Activated naive CD4-positive, alpha-beta T cell (primary cell): ENCODE measurements around the gene ATP8A1.

Experiments
- DNase-seq, 4 experiments: peaks; one replicate each; lab custom pipeline; 2025; lab: John Stamatoyannopoulos, UW

ATP8A1 gene

DNA sequence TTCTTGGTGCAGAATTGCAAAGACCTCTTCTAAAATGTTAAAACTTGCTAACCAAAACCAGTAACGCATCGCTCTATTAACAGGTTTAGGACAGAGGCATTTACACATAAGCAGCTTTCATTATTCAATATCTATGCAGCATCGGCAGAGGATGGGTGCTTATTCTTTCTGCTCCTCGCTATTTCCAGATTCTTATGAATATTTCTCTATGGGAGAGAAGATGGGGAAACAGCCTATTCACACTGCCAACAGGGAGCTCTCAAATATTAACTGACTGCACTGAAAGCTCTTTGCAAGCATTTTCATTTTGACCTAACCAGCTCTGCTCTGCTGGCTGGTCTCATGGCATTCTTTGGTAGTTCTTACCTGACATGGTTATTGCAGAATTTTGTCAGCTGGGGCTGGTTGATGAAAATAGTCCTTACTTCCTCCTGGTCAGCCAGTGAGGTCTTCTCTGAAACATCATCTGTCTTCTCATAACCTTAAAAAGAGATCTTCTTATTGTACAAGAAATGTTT lies 30.2 kb downstream of the ATP8A1 start:
- DNase-seq: no peak

DNA sequence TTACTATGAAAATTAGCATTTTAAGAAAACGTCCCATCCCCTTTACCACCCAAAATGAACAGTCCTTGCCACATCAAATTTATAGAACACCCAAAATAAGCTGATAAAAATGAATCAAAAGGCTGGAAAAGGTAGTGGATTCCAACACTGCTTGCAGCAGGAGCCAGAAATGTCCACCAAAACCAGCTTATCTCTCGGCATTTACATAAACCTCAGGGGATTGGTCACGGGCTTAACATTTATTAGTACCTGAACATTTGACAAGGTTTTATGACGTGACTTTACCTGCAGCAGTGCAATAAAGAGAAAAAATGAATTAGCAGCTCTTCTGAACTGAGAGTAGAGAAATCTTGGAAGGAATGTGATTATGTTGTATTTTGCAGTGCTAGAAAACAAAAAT lies 31.6 kb downstream of the ATP8A1 start:
- no peak for DNase-seq

DNA sequence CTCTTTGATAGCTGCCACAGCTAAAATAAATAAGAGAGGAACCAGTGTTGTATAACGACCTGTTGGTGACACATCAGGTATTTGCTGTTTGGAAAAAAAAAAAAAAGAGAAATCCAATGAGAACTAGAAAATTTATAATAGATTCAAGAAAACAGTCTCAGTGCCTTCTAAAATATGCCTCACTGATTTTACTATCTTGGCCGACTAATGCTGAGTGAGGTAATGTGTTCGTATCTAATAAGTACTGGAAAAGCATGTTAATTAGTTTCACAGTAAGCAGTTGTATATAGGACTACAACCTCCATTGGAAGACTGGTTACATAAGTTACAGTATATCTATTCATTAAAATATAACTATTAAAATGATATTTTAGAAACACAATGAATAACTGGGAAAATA lies 32.4 kb downstream of the ATP8A1 start:
- no peak for DNase-seq

DNA sequence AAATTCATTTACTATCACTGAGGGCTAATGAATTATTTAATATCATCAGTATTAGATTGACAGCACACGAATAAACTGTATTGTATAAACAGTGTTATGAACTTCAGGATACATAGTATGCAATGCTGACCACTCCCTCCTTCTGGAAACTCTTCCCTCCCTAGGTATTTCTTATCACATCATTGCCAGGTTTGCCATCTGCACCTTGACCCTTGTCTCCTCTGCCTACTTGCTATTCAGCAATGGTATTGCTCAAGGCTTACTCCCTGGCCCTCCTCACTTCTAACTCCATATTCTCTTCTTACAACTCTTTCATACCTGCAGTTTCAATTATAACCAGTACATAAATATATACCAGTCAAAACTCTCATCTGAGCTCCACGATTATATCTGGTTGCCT lies 38.9 kb downstream of the ATP8A1 start:
- no peak for DNase-seq

DNA sequence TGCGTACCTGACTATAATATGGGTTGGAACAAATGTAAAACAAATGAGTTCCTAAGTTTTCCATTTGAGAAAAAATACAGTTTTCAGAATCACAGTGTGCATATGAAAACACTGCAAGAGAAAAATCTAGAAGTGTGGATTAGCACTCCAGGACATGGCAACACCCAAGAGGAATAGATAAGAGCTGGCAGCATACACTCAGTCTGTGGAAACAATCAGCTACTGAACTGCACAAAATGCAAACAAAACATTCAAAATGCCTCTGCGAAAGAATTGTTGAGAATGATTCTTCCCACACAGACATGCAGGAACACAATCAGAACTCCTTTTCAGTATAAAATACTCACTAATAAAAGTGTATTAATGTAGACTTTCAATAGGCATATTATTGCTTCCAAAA lies 39.9 kb downstream of the ATP8A1 start:
- DNase-seq: no peak

DNA sequence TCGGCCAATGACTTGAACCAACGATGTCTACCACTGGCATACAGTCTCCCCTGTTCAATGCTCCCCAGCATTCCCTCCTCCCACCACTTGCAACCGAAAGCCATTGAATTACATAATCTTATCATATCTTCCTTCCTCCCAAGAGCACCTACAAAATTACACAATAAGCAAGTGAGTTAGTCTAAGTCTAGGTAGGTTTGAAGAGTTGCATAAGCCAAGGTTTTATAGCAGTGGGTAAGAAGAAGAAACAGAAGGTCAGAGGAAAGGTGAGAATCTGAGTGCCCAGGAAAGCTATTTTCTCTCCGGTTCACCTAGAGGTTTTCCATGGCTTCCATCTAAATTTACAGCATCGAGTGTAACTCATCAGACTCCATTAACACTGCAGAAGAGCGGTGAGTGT lies 40.3 kb downstream of the ATP8A1 start:
- DNase-seq: no peak

DNA sequence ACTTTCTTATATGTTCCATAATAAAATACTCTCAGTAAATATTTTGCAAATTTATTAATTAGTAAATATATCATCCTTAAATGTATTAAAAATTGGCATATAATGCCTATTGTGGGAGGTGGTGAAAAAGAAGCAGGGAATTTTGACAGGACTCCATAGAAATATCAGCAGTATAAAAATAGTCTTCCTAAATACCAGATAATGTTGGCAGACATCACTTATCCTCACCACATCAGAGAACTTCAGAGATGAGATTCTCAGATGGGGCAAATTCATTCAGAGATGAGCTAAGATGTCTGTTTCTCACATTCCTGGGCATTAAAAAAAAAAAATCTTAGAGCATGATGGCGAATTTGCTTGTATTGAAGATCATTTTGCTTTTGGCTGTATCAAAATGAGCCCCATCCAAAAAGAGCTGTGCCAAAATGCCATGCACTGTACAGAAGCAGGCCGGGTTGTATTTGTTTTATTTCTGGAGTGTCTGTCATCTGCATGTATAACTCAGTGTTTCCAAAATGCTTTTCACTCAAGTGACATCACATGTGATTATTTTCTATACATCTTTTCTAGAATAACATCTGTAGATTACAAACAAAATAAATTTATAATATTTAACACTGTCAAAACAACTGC lies 41.7 kb downstream of the ATP8A1 start:
- DNase-seq: no peak

DNA sequence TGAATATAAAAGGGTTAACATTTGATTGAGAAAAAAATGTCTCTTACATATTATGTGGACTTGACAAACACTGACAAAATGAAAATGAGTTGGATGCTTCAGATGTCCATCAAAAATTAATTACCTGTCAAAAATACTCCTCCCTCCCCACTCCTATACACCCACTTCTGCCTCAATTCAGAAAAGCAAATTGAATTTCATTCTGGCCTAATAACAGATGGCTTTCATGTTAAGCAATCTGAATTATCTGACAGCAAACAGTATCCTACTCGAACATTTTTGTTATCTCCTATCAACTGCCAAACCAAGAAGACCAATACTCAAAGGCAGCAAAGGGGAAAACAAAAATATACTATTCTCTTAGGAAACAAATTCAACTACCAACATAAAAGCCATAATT lies 44.0 kb downstream of the ATP8A1 start:
- no peak for DNase-seq

DNA sequence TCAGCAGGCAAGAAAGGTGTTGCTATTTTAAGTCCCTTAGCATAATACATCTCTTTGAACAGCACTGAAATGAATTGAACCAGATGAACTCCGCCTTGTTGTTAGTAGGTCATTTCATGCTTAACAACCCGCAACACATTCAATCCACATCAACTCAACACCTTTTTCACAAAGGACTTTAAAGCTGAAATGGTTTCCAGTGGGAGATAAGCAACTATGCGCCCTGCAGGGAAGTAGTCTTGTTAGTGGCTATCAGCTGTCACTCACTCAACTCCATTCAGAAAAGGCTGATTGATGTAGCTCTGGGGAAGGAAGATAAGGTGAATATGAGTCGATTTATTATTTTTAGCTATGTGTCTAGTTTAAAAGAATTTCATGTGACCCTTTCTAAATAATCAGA lies 46.0 kb downstream of the ATP8A1 start:
- DNase-seq: no peak

DNA sequence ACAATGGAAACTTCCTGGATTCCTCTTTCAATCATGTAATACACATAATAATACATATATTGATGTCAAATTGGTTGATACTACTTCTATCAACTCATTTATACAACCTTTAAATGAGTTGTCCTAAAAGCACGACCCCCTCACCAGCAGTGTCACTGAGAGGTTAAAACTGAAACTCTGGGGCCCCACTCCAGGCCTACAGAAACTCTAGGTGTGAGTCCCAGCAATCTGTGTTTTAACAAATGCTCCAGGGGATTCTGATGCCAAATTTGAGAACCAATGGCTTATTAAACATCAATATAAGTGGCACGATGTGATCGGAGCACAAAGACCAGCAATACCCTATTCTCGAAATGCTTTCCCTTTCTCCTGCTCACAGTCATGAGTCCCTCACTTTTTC lies 47.9 kb downstream of the ATP8A1 start:
- no peak for DNase-seq

DNA sequence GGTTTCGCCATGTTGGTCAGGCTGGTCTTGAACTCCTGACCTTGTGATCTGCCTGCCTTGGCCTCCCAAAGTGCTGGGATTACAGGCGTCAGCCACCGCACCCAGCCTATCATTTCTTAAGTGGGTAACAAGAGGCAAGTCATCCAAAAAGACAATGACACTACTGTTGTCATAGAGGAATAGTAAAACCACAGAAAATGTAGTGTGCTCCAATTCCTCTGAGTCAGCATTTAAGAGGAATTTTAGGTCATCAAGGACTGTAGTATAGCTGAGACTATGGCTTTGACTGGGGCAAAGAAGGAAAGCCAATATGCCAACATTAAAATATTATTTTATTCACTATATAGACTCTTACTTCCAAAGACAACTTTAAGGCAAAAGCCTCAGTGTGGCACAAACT lies 48.4 kb downstream of the ATP8A1 start:
- no peak for DNase-seq

DNA sequence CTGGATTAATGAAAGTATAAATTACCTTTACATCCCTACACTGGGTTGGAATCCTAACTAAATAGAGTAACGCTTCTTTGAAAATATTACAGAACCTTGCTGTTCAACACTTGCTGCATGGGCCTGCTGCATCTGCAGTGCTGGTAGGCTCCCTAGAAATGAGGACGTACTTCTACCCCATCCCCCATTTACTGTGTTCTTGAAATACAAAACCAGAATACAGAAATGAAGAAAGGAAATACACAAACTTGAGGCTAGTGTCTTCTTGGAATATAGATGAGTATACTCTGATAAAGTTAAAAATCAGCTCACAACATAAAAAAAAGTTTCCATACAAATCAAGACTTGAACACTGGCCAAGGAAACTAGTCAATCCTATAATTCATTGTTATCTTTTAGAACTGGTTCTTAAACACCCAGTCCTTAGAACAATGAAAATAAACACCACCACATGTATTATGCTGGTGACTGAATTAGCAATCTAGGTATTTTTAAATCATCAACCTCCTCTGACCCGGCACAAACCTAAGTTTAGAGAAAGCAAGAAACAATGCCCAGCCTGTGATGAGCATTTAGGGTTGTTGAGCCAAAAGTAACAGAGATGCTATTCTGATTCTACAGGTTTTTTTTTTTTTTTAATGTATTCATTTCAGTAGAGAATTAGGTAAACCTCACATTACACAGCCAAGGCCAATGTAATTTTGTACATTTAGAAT lies 49.7 kb downstream of the ATP8A1 start:
- DNase-seq: no peak

DNA sequence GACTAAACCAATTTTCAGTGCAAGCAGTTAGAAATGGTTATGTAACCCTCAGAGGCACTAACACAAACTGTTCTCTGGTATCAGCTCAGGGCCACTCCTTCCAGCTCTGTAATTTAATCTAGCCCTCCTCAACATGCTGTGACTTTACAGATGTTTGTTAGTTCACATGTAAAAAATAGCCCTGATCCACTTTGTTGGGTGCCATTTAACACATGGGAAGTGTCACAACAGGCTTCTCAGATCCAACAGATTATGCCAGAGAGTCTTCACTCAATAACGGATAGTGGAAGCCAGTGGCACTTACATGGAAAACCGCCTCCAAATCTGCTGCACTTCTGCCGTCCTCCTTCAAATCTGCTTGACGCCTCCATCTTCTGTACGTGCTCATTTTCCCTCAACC lies 51.6 kb downstream of the ATP8A1 start:
- no peak for DNase-seq

DNA sequence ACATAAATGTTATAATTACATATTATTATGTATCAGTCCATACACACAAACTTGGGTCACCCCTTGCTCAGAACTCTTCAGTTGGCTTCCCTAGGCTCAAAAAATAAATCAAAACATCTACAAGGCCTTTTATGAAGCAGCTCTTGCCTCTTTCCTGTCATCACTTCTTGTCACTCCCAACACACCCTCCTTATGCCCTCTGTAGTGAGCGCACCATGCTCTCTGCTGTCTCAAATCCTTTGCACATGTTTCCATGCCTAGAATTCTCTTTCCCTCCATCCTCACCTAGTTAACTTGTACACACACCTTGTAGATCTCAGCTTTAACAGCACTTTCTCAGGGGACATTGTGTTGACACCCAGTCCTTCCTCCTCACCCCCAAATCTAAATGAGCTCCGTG lies 53.0 kb downstream of the ATP8A1 start:
- no peak for DNase-seq

DNA sequence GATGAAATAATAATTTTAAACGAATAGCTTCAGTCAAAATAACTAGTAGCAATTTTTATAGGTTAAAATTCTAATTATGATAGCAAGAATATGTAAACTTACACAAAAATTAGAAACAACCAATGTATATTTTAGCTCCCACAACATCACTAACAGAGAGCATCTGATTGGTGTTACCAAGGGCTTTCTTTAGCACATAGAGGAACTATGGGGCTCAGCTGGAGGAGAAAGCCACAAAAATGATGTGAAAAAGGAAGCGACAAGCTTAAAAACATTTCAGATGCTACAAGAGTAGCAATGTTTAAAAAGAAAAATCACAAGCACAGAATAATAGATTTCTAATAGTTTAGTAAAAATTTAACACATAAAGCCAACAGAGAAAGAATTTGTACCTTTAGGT lies 56.3 kb downstream of the ATP8A1 start:
- DNase-seq: no peak

DNA sequence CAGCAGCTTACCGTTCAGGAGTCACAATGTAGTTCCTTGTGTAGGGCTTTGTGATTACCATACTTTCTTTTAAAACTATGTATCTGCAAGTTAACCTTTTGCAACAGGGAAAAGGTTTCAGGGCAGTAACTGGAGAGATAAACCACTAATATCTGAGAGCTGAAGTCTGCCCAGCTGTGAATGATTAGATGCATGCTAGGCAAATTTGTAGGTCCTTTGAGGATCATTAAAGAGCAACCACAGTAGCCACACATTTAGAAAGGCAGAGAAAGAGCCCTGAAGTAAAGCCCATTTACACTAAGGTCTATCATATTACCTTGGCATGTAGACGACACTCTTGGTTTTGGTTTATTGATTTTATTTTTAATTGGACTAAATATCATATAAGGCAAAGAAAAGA lies 60.0 kb downstream of the ATP8A1 start:
- DNase-seq: no peak

DNA sequence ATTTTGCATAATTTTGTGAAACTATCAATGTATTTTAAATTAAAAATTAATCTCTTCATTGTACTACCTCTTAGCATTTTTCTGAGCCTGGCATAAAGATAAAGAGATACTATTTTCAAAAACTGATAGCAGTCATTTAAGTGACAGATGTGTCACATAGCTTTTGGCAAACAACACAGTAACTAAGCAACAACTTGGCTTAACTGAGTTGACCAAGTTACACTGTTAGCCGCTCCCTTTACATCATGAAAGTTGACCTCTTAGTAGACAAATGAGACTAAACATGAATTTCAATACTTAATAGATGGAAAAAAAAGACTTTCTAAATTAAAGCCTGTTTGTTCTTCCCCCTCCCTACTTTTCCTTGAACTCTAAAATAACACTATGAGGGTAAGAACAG lies 62.0 kb downstream of the ATP8A1 start:
- no peak for DNase-seq

DNA sequence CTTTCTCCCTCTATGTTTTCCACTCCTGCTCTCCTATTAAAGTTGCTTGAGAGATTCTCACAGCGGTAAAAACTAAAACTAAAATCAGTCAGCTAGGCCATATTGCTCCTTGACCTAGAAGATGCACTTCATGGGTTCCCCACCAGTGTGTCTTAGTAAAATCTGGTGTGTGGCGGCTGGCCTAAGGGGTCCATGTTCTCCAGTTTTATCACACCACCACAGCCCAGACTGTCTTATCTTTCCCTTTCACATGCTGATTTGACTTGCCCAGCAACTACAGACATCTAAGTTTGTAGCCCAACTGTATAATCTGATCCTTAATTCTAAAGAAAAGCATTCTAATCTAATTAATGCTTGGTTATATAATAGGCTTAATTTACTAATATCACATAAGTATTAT lies 68.0 kb downstream of the ATP8A1 start:
- no peak for DNase-seq

DNA sequence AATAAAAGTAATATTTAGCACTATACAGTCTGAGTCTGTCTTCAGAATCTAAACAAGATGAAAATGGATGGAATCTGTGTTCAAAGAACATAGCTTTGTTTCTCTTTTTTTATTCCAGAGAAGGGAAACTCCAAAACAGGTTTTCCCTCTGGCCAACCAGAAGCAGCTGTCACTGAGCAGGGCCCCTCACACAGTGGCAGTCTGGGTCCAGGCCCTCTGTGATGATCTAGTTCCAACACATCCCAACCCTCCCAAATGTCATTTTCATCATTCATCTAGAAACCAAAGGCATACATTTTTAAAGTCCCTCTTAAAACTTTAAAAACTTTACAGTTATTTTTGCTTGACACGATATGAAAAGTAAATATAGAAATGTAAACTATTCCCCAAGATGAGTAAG lies 70.1 kb downstream of the ATP8A1 start:
- DNase-seq: no peak

DNA sequence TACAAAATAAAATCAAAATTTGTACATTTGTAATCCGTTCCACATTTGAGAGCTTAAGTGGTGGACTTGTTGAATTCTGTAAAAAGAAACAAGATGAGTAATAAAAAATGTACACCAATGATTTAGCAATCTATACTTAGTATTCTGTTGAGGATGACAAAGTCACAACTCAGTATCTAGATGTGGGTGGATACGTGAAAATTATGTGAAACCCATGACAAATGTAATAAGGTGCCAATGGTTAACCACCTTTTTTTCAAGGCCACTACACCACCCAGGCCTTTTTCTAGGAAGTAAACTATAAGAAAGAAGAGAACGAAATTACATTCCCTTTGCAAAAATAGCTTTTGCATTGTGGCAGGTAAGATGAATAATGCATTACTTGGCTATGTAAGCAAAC lies 77.0 kb downstream of the ATP8A1 start:
- no peak for DNase-seq

DNA sequence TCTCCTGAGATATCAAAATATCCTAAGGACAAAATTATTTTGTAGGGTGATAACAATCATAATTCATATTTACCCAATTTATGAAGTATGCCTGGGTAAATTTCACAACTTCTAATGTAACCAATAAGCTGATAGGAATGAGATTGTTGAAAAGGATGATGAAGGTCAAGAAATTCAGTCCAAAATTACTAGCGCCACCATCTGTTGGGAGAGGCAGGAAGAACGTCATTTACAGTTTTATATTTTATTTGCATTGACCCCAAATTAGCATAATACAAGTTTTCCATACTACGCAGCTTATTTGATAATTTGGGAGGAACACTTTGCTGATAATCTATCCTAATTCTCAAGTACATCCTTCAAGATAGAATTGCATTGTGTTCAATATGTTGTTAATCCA lies 78.7 kb downstream of the ATP8A1 start:
- no peak for DNase-seq

DNA sequence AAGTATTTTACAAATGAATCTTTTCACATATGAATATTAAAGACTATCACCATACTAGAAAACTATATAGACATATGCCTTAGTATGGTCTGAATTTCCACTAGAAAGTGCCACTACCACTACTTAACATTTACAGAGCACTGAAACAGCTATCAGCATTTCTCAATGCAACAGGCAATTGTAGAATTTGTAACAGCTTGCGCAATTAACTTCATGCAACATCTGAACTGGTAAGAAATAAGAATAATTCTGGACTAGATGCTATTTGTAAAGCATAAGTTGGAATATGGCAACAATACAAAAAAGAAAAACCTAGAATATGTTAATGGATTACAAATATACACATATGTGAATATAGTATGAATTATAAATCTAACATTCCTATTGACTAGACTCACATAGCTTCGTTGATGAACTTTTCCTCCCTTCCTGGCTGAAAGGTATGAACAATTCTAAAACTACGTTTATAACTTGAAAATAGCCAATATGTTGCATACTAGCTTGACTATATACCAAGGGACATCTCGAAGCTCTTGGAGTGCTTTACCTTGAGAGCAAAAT lies 82.0 kb downstream of the ATP8A1 start:
- no peak for DNase-seq

DNA sequence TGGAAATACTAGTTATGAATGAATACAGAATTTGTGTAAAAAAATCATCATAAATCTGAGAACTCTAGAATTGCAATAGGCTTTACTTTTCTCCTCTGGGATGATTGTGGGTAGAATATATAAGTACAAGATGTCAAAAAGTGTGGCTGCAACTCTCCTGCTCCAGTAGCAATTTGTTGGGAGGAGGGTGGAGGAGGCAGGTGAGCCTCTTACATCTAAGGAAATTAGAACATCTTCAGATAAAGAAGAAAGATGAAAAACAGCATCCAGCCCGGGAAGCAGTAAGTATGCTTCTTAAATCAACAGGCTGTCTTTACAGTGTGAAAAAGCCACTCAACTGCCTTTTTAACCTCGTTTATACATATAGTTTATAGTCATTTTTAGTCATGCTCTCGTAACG lies 83.7 kb downstream of the ATP8A1 start:
- no peak for DNase-seq

DNA sequence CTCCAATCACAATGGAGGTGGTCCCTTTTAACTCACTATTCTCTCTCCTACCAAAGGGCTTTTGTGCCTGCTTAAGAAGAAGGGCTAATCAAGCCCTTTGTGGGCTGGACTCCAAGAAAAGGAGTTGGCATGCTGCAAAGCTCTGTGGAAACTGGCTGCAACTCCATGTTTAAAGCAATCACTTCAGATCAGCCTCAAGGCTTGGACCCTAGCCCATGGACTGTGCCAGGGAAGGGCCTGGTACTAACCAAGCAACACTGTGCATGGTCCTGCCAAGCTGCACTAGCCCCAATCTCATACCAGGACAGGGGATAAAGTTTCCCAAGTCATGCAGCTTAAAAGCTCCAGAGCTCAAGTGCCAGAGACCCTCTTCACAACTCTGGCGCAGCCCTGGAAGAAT lies 86.7 kb downstream of the ATP8A1 start:
- DNase-seq: no peak
